Measurements from ENCODE around the gene AHNAK. TPM values are rescaled to one million over a fixed set of nuclear protein-coding genes. Genes with fewer than 3 reads are reported as not detected.
A peak's percentile ranks its signal among the peaks of the same experiment; 100 is the strongest.

The AHNAK gene
- total RNA-seq, 1 donor from 2014 or later, result 809 TPM

GRCh38 chr11:62544581-62545436 lies 1.8 kb downstream of the AHNAK start:
- Histone ChIP-seq H3K36me3 (peaks cover 4% of the 10 kb centered on the region), H3K27ac (peak overlapping the region; percentile 97), H3K4me3 (peak overlapping the region; percentile 98), H3K27me3 (ENCODE audit: low read depth) (no peaks in the 10 kb centered on the region), H3K9me3 (no peaks in the 10 kb centered on the region), H3K4me1 (peaks cover 78% of the 10 kb centered on the region)
- peak; percentile 4 to 9 for ATAC-seq
- TF ChIP-seq CTCF (IDR thresholded peaks at IDR 0.05), result no peak
- intact Hi-C loops (cut with DNase I), result no loop called here
- no peak for DNase-seq

- no peaks in the 10 kb centered on the region for H3K9me3 ChIP-seq
- TF ChIP-seq CTCF (IDR thresholded peaks at IDR 0.05), result no peak
- H3K27ac ChIP-seq, result peak overlapping the region; percentile 97
- no peak for DNase-seq
- peaks cover 13% of the 10 kb centered on the region for H3K36me3 ChIP-seq
- ATAC-seq, result no peak
- intact Hi-C loops (cut with DNase I), result no loop called here
- H3K27me3 ChIP-seq (ENCODE audit: low read depth), result no peaks in the 10 kb centered on the region
- peak overlapping the region; percentile 98 for H3K4me3 ChIP-seq
- peaks cover 78% of the 10 kb centered on the region for H3K4me1 ChIP-seq
These were observed 2.7 kb downstream of the AHNAK start for GRCh38 chr11:62543680-62544444.

GRCh38 chr11:62542750-62543567 lies 3.6 kb downstream of the AHNAK start:
- H3K9me3 ChIP-seq, result no peaks in the 10 kb centered on the region
- DNase-seq (peak; percentile 85), ATAC-seq (peak; percentile 46 to 68)
- H3K27me3 ChIP-seq (ENCODE audit: low read depth), result no peaks in the 10 kb centered on the region
- peaks cover 18% of the 10 kb centered on the region for H3K36me3 ChIP-seq
- peak overlapping the region; percentile 97 for H3K27ac ChIP-seq
- intact Hi-C loops (cut with DNase I), result no loop called here
- H3K4me1 ChIP-seq, result peaks cover 78% of the 10 kb centered on the region
- TF ChIP-seq CTCF (IDR thresholded peaks at IDR 0.05), result peak; percentile 100
- peak overlapping the region; percentile 98 for H3K4me3 ChIP-seq

- peak overlapping the region; percentile 98 for H3K4me3 ChIP-seq
- no peaks in the 10 kb centered on the region for H3K9me3 ChIP-seq
- intact Hi-C loops (cut with DNase I), result no loop called here
- H3K27me3 ChIP-seq (ENCODE audit: low read depth), result no peaks in the 10 kb centered on the region
- H3K4me1 ChIP-seq, result peaks cover 78% of the 10 kb centered on the region
- TF ChIP-seq CTCF (IDR thresholded peaks at IDR 0.05), result no peak
- peaks cover 18% of the 10 kb centered on the region for H3K36me3 ChIP-seq
- H3K27ac ChIP-seq, result peak overlapping the region; percentile 97
- DNase-seq (no peak), ATAC-seq (no peak)
These were observed 4.4 kb downstream of the AHNAK start for GRCh38 chr11:62542111-62542745.

All from lower lobe of right lung (tissue), 2 donors.